Testis (tissue), 3 donors: ENCODE measurements around the gene MLLT11. TPM values are rescaled to one million over a fixed set of nuclear protein-coding genes. Genes with fewer than 3 reads are reported as not detected.

Experiments used
- DNase-seq: peaks from one replicate; pipeline ENCODE4 v3.0.0-alpha.2; 2019
- H3K27ac ChIP-seq, 2 donors: fragments of 200-600 bp; sonication (generic); one replicate each; pipeline ENCODE4 v1.5.1; 2019
- H3K27me3 ChIP-seq: fragments of 200-600 bp; sonication (generic); one replicate; pipeline ENCODE4 v1.5.1; 2019
- H3K36me3 ChIP-seq: fragments of 200-600 bp; sonication (generic); one replicate; pipeline ENCODE4 v1.5.1; 2017; ENCODE audit warnings: low read depth; ENCODE audit errors: missing control alignments
- H3K4me1 ChIP-seq: fragments of 200-600 bp; sonication (generic); one replicate; pipeline ENCODE4 v1.5.1; 2019
- H3K4me3 ChIP-seq, 2 donors: fragments of 200-600 bp; sonication (generic); one replicate each; pipeline ENCODE4 v1.5.1; 2017 to 2019
- H3K9me3 ChIP-seq: fragments of 200-600 bp; sonication (generic); one replicate; pipeline ENCODE4 v1.5.1; 2017
- CTCF ChIP-seq, 3 experiments: fragments of 450-650 bp in 2 of 3; fragments of 200-600 bp in 1 of 3; sonication (generic) in 1 of 3; IDR thresholded peaks; one replicate each; pipeline ENCODE4 v1.5.1; 2016 to 2019; ENCODE audit warnings: antibody characterized with exemption in 3 of 3, mild to moderate bottlenecking in 2 of 3, moderate library complexity in 1 of 3
- POLR2A ChIP-seq: fragments of 450-650 bp; IDR thresholded peaks from one replicate; pipeline ENCODE4 v1.6.1; 2017; ENCODE audit warnings: antibody characterized with exemption, mild to moderate bottlenecking, moderate library complexity
- WGBS, 2 donors: methylation state at CpG; one replicate each; pipeline ENCODE4 v1.1.5; 2018; 5-methylcytosine and 5-hydroxymethylcytosine counted together
- intact Hi-C: fragments of 100-400 bp; cut with DNase I; formaldehyde crosslinking; loops from one replicate; pipeline ENCODE4 v1.15.1; 2023; ENCODE audit warnings: low total_unique reads
- polyA plus RNA-seq: library from polyadenylated mRNA; stranded (reverse); fragments of 350-450 nt; fragmentation: Illumina TruSeq; extraction: RNeasy Lipid Tissue Mini Kit (QIAGEN cat#74804); gene quantifications from one replicate; pipeline ENCODE4 v1.2.3, GENCODE V29; 2014; ENCODE audit warnings: low read depth, low replicate concordance; ENCODE audit not compliant: insufficient read depth
- total RNA-seq, 2 donors: library from RNA; depleted of rRNA; stranded (reverse); fragments of >200 nt; gene quantifications; one replicate each; pipeline ENCODE4 v1.2.3, GENCODE V29; 2016

The MLLT11 gene
- total and polyA plus RNA-seq, 3 donors from 2014 or later = 1.6 to 3.2 (median 2.3) TPM

GRCh38 chr1:151065089-151065645 lies 5.0 kb downstream of the MLLT11 start:
- intact Hi-C loops = no loop called here
- no peak for DNase-seq
- peaks cover 10% of the 10 kb centered on the region for H3K4me1 ChIP-seq

GRCh38 chr1:151067185-151067584 lies 7.0 kb downstream of the MLLT11 start:
- Histone ChIP-seq H3K9me3 (no peaks in the 10 kb centered on the region), H3K4me1 (peaks cover 7% of the 10 kb centered on the region), H3K27ac (no peak overlapping the region), H3K4me3 (no peak overlapping the region), H3K36me3 (no peaks in the 10 kb centered on the region), H3K27me3 (no peaks in the 10 kb centered on the region)
- 80 to 89% methylated on average over 4 of the region's 4 CpGs for whole genome bisulfite sequencing, 2 donors
- no peak for TF ChIP-seq CTCF (IDR thresholded peaks at IDR 0.05)
- TF ChIP-seq POLR2A = no peak
- intact Hi-C loops = no loop called here
- DNase-seq = no peak

More at GRCh38 chr1:151065089-151065645, 5.0 kb downstream of the MLLT11 start:
- Histone ChIP-seq H3K9me3 (no peaks in the 10 kb centered on the region), H3K36me3 (no peaks in the 10 kb centered on the region), H3K27me3 (no peaks in the 10 kb centered on the region), H3K4me3 (no peak overlapping the region), H3K27ac (no peak overlapping the region)
- TF ChIP-seq CTCF (IDR thresholded peaks at IDR 0.05) = no peak

GRCh38 chr1:151069103-151069486 lies 8.9 kb downstream of the MLLT11 start:
- Histone ChIP-seq H3K4me3 (peak overlapping the region in 1 of 2 donors; percentile 92), H3K9me3 (no peaks in the 10 kb centered on the region), H3K36me3 (no peaks in the 10 kb centered on the region), H3K27ac (no peak overlapping the region), H3K4me1 (peaks cover 7% of the 10 kb centered on the region), H3K27me3 (no peaks in the 10 kb centered on the region)
- DNase-seq = no peak
- TF ChIP-seq POLR2A = no peak
- TF ChIP-seq CTCF (IDR thresholded peaks at IDR 0.05) = no peak
- intact Hi-C loops = no loop called here
- 49 to 63% methylated on average over 5 of the region's 5 CpGs for WGBS, 2 donors

- TF ChIP-seq POLR2A = no peak
- peak; percentile 82 to 93 (median 83) for TF ChIP-seq CTCF (IDR thresholded peaks at IDR 0.05)
- Histone ChIP-seq H3K36me3 (no peaks in the 10 kb centered on the region), H3K27ac (peak within 1 kb of the TSS; percentile 100), H3K4me1 (peaks cover 7% of the 10 kb centered on the region), H3K9me3 (no peaks in the 10 kb centered on the region), H3K27me3 (no peaks in the 10 kb centered on the region), H3K4me3 (peak within 1 kb of the TSS; percentile 90 to 92)
- peak; percentile 96 for DNase-seq
- WGBS, 2 donors = 1% methylated on average over 46 to 50 of the region's 50 CpGs
- intact Hi-C loops = no loop called here
Observed at GRCh38 chr1:151070474-151071276, 10.5 kb downstream of the MLLT11 start, which contains the start of gene GABPB2. TSS of gene GABPB2 (plus strand) at chr1:151070761. CDS start at chr1:151088190, 17,429 bp downstream.
